Measurements from ENCODE around the gene FTSJ3.
"Not testable (repeated sequence)": the region's sequence is repeated elsewhere in the genome, so short reads cannot be mapped to it uniquely, and the experiment has no call there.

FTSJ3 gene, protein sequence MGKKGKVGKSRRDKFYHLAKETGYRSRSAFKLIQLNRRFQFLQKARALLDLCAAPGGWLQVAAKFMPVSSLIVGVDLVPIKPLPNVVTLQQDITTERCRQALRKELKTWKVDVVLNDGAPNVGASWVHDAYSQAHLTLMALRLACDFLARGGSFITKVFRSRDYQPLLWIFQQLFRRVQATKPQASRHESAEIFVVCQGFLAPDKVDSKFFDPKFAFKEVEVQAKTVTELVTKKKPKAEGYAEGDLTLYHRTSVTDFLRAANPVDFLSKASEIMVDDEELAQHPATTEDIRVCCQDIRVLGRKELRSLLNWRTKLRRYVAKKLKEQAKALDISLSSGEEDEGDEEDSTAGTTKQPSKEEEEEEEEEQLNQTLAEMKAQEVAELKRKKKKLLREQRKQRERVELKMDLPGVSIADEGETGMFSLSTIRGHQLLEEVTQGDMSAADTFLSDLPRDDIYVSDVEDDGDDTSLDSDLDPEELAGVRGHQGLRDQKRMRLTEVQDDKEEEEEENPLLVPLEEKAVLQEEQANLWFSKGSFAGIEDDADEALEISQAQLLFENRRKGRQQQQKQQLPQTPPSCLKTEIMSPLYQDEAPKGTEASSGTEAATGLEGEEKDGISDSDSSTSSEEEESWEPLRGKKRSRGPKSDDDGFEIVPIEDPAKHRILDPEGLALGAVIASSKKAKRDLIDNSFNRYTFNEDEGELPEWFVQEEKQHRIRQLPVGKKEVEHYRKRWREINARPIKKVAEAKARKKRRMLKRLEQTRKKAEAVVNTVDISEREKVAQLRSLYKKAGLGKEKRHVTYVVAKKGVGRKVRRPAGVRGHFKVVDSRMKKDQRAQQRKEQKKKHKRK

DNA sequence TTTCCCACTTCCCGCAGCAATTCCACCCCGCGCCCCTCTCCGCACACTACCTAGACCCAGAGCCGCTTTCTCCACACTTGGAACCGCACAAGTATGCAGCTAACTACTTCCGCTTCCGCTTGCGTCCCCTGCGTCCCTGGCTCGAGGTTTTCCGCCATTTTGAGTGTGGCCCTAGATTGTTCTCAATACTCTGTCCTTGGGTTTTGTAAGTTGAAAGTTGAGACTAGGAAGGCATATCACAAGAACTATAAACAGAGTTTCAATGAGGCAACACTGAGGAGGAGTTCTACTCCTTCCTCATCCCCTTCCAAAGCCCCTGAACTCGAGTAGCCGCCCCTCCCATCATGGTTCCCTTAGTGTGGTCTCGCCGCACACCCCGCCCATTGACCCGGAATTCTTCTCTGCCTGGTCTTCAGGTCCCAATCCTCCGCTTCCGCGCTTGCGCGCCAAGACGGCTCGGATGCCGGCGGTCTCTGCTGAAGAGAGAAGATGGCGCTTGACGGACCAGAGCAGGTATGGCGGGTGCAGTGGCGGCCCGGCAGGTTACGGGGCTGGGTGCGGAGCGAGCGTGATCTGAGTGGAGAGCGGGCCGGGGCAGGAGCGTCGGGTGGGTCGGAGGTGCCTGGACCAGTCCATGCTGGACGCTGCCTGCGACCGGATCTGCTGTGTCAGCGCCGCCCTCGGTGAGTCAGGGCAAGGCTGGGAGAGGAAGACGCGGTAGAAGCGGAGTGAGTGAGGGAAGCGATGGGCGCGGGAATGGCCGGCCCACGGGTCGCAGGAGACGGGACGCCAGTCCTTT is at the start of gene FTSJ3, which contains the start of gene PSMC5:
TSS of gene FTSJ3 (minus strand) at position 662 of the 799 bp plus-strand sequence. CDS start 761 bp downstream, outside the sequence.
TSS of gene PSMC5 (plus strand) at position 430 of the 799 bp plus-strand sequence. CDS start at position 490, 60 bp downstream.
- DNase-seq (ENCODE audit: low spot score in 2 of 2): peak; percentile 86 to 89
- peak within 1 kb of the TSS; percentile 98 for H3K27ac Mint-ChIP-seq (ENCODE audit: low read depth)
- peaks cover 77% of the 10 kb centered on the region for H3K4me1 Mint-ChIP-seq
- no peaks in the 10 kb centered on the region for H3K27me3 Mint-ChIP-seq
- peak; percentile 94 for ATAC-seq (replicated peaks; ENCODE audit: extremely low read depth, poor library complexity, severe bottlenecking)
- H3K36me3 Mint-ChIP-seq (ENCODE audit: insufficient read depth): peaks cover 53% of the 10 kb centered on the region
- no peaks in the 10 kb centered on the region for H3K9me3 Mint-ChIP-seq
- peak within 1 kb of the TSS; percentile 95 for H3K4me3 Mint-ChIP-seq

DNA sequence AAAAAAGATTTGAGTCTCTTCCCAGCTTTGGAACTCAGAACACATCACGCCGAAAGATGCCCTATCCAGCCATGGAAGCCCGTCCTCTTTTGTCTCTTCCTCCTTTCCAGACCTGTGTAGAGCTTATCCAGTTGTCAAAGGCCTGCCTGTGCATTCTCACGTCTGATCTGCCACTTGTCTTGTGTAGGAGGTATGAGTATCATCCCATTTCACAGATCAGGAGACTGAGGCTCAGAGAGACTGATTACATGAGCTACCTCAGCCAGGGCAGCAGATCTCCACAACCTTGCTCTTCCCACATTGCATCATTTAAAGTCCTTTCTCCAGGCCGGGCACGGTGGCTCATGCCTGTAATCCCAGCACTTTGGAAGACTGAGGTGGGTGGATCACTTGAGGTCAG is 47.2 kb upstream of the FTSJ3 start:
- DNase-seq (ENCODE audit: low spot score in 2 of 2); H3K36me3 Mint-ChIP-seq (ENCODE audit: insufficient read depth); H3K4me3 Mint-ChIP-seq; H3K27ac Mint-ChIP-seq (ENCODE audit: low read depth); H3K4me1 Mint-ChIP-seq; H3K27me3 Mint-ChIP-seq; H3K9me3 Mint-ChIP-seq; ATAC-seq (replicated peaks; ENCODE audit: extremely low read depth, poor library complexity, severe bottlenecking): not testable (repeated sequence)

DNA sequence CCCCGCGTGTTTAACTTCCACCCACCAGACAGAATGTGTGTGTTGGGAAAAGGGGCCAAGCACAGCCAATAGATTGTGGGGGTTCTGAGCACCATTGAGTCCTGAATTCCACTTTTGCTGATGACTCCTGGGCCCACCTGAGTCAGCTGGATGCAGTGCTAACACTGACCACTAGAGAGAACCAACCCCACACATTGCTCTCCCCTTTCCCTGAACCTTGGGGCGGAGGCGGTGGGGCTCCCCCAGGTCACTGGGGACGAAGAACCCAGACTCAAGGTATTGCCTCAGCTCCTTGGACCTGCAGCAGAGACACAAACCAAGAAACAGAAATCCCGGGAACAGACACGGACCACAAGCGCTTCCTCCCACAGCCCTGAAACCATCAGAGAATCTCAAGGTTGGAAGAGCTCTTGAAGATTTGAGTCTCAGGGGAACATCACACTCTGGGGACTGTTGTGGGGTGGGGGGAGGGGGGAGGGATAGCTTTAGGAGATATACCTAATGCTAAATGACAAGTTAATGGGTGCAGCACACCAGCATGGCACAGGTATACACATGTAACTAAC is 46.7 kb upstream of the FTSJ3 start:
- not testable (repeated sequence) for H3K27ac Mint-ChIP-seq (ENCODE audit: low read depth); ATAC-seq (replicated peaks; ENCODE audit: extremely low read depth, poor library complexity, severe bottlenecking); H3K36me3 Mint-ChIP-seq (ENCODE audit: insufficient read depth); H3K4me3 Mint-ChIP-seq; H3K27me3 Mint-ChIP-seq; DNase-seq (ENCODE audit: low spot score in 2 of 2); H3K4me1 Mint-ChIP-seq; H3K9me3 Mint-ChIP-seq

DNA sequence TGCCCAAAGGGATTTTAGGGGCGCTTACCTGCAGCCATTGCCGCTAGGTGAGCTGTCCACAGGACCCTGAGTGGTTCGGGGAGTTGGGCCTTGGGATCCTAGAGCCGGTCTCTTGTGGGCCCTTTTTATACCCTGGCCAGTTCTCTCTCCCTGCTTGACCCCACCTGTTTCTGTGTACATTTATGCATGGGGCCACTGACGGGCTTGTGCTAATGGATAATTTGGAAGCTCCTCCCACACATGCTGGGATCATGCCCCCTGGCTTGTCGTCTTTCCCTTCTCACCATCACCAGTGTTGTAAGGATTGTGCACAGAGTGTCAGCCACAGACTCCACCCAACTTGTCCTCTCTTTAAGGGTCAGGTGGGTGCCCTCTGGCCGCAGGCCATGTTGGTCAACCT is 46.1 kb upstream of the FTSJ3 start, which contains the start of gene CSH2:
TSS of gene CSH2 (minus strand) at position 101 of the 400 bp plus-strand sequence. CDS start at position 38, 63 bp downstream.
- H3K4me1 Mint-ChIP-seq; H3K27me3 Mint-ChIP-seq; DNase-seq (ENCODE audit: low spot score in 2 of 2); H3K4me3 Mint-ChIP-seq; H3K36me3 Mint-ChIP-seq (ENCODE audit: insufficient read depth); H3K27ac Mint-ChIP-seq (ENCODE audit: low read depth); H3K9me3 Mint-ChIP-seq; ATAC-seq (replicated peaks; ENCODE audit: extremely low read depth, poor library complexity, severe bottlenecking): not testable (repeated sequence)

DNA sequence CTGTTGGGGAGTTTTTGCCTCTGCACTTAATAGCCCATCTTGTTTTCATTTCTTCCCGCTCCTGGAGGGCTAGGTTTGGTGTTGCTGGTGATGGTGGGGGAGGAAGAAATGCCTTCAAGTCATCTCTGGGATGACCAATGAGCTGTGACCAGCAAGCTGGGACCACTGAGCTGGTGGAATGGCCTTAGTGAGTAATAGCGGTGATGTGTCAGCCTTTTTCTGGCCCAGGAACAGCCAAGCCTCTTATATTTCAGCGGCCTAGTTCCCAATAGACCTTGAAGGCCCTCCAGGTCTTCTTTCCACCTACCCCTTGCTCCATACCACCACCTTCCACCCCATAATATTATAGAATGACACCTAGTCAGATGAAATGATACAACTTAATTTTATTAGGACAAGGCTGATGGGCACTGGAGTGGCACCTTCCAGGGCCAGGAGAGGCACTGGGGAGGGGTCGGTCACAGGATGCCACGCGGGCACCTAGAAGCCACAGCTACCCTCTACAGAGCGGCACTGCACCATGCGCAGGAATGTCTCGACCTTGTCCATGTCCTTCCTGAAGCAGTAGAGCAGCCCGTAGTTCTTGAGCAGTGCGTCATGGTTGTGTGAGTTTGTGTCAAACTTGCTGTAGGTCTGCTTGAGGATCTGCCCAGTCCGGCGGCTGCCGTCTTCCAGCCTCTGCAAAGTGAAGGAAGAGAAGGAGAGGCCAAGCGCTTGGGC is 44.3 kb upstream of the FTSJ3 start:
- H3K36me3 Mint-ChIP-seq (ENCODE audit: insufficient read depth); H3K27ac Mint-ChIP-seq (ENCODE audit: low read depth); DNase-seq (ENCODE audit: low spot score in 2 of 2); ATAC-seq (replicated peaks; ENCODE audit: extremely low read depth, poor library complexity, severe bottlenecking); H3K27me3 Mint-ChIP-seq; H3K4me1 Mint-ChIP-seq; H3K4me3 Mint-ChIP-seq; H3K9me3 Mint-ChIP-seq: not testable (repeated sequence)

DNA sequence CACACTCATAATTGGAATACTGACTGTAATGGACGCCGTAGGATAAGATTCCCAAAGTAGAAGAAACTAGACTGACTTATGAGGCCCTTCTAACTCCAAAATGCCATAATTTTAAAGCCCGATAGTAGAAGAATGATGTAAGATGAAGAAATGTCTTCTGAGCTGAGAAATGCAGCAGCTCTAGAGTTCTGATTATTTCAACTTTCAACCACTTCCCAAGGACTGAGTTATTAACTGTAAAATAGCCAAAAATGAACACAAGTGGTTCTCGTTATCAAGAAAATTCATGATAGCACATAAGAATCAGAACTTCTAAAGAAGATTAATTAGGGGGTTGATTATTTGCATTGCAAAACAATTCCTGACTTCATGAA is 42.8 kb upstream of the FTSJ3 start:
- not testable (repeated sequence) for DNase-seq (ENCODE audit: low spot score in 2 of 2); H3K27ac Mint-ChIP-seq (ENCODE audit: low read depth); H3K9me3 Mint-ChIP-seq; H3K36me3 Mint-ChIP-seq (ENCODE audit: insufficient read depth); ATAC-seq (replicated peaks; ENCODE audit: extremely low read depth, poor library complexity, severe bottlenecking); H3K4me1 Mint-ChIP-seq; H3K27me3 Mint-ChIP-seq; H3K4me3 Mint-ChIP-seq

DNA sequence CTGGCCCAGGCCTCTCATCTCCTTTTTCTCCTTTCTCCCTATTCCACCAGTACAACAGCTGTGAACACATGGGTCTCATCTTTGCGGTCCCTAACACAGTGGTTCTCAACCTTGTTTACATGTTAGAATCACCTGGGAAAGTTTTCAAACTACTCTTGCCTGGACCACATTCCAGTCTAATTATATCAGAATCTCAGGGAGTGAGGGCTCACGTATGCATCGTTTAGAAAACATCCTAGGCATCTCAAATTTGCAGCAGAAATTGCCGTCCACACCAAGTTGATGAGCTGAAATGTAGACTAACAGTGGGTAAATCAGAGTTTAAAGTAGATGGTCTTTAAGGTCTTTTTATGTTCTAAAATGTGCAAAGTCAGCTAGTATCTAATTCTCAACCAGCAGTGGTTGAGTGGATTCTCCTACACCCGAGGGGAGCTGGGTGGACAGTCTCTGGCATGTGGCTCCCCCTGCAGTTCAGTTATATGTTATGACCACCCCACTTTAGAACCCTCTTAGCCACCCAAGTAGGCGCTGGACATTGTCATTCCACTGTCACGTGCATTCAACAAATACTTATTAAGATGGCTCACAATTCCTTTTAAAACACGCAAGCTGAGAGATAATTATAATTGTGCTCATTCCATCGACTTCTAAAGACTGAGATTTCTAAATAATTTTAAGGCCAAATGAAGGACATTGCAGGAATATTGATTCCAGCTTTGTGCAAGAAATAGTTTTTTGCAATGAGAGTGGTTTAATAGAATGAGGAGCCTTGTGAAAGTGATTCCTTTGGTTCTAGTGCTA is 42.2 kb upstream of the FTSJ3 start:
- H3K36me3 Mint-ChIP-seq (ENCODE audit: insufficient read depth); DNase-seq (ENCODE audit: low spot score in 2 of 2); H3K27me3 Mint-ChIP-seq; H3K4me1 Mint-ChIP-seq; H3K27ac Mint-ChIP-seq (ENCODE audit: low read depth); ATAC-seq (replicated peaks; ENCODE audit: extremely low read depth, poor library complexity, severe bottlenecking); H3K9me3 Mint-ChIP-seq; H3K4me3 Mint-ChIP-seq: not testable (repeated sequence)

DNA sequence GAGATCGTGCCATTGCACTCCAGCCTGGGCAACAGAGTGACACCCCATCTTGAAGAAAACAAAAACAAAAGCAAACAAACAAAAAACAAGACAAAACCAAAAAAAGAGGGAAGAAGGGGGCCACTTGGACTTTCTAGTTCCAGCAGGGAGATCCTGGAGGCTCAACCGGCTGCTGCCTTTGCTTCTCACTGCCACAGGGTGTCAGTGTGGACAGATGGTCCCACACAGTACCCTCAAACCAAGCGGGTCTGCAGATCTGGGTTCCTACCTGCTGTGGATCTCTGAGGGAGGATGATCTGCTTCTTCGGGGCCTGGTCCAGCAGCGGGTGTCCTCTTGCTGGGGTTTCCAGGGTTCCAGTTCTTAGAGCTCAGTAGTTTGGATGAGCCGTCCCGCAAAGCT is 39.2 kb upstream of the FTSJ3 start:
- not testable (repeated sequence) for H3K36me3 Mint-ChIP-seq (ENCODE audit: insufficient read depth); H3K9me3 Mint-ChIP-seq; DNase-seq (ENCODE audit: low spot score in 2 of 2); H3K4me1 Mint-ChIP-seq; H3K27ac Mint-ChIP-seq (ENCODE audit: low read depth); H3K4me3 Mint-ChIP-seq; H3K27me3 Mint-ChIP-seq
- peak; percentile 28 for ATAC-seq (replicated peaks; ENCODE audit: extremely low read depth, poor library complexity, severe bottlenecking)

DNA sequence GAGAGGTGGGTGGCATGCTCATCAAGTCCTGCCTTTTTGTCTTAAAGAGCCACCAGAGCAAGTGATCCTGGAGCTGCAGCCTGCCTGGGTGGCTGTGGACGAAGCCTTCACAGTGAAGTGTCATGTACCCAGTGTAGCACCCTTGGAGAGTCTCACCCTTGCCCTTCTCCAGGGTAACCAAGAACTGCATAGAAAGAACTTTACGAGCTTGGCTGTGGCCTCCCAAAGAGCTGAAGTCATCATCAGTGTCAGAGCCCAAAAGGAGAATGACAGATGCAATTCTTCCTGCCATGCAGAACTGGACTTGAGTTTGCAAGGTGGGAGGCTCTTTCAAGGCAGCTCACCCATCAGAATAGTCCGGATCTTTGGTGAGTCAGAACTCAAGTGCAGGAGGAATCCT is 31.8 kb upstream of the FTSJ3 start:
- no peak overlapping the region for H3K4me3 Mint-ChIP-seq
- ATAC-seq (replicated peaks; ENCODE audit: extremely low read depth, poor library complexity, severe bottlenecking): no peak
- DNase-seq (ENCODE audit: low spot score in 2 of 2): no peak
- peaks cover 10% of the 10 kb centered on the region for H3K27me3 Mint-ChIP-seq
- H3K36me3 Mint-ChIP-seq (ENCODE audit: insufficient read depth): no peaks in the 10 kb centered on the region
- no peak overlapping the region for H3K27ac Mint-ChIP-seq (ENCODE audit: low read depth)
- no peaks in the 10 kb centered on the region for H3K4me1 Mint-ChIP-seq
- no peaks in the 10 kb centered on the region for H3K9me3 Mint-ChIP-seq

DNA sequence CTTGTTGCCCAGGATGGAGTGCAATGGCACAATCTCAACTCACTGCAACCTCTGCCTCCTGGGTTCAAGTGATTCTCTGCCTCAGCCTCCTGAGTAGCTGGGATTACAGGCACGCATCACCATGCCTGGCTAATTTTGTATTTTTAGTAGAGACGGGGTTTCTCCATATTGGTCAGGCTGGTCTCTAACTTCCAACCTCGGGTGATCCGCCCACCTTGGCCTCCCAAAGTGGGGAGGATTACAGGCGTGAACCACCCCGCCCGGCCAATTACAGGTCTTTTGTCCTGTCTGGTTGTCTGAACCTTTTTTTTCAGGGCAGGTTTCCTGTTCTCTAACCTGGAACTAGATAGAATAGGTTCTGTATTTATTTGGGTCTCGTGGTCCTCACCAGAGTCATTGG is 29.0 kb upstream of the FTSJ3 start:
- H3K27ac Mint-ChIP-seq (ENCODE audit: low read depth); ATAC-seq (replicated peaks; ENCODE audit: extremely low read depth, poor library complexity, severe bottlenecking); H3K9me3 Mint-ChIP-seq; H3K36me3 Mint-ChIP-seq (ENCODE audit: insufficient read depth); DNase-seq (ENCODE audit: low spot score in 2 of 2); H3K4me3 Mint-ChIP-seq; H3K4me1 Mint-ChIP-seq: not testable (repeated sequence)
- peaks cover 10% of the 10 kb centered on the region for H3K27me3 Mint-ChIP-seq

DNA sequence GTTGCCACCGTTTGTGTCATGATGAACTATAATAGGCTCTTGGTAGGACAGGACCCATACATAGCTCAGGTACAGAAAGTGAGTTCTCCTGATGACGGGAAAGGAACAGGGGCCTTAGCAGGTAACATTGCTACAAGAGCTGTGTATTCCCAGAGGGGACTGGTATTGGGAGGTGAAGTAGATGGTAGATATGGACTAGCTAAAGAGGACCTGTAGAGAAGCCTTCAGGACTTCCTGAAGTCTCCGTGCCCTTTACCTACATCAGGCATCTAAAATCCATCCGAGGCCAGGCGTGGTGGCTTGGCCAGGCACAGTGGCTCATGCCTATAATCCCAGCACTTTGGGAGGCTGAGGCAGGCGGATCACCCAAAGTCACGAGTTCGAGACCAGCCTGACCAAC is 27.7 kb upstream of the FTSJ3 start:
- H3K27me3 Mint-ChIP-seq: no peaks in the 10 kb centered on the region
- H3K36me3 Mint-ChIP-seq (ENCODE audit: insufficient read depth): no peaks in the 10 kb centered on the region
- H3K4me1 Mint-ChIP-seq: no peaks in the 10 kb centered on the region
- no peak for ATAC-seq (replicated peaks; ENCODE audit: extremely low read depth, poor library complexity, severe bottlenecking)
- DNase-seq (ENCODE audit: low spot score in 2 of 2): no peak
- H3K27ac Mint-ChIP-seq (ENCODE audit: low read depth): no peak overlapping the region
- H3K4me3 Mint-ChIP-seq: no peak overlapping the region
- H3K9me3 Mint-ChIP-seq: no peaks in the 10 kb centered on the region
